NOMO-1 treated with DMSO at 0.1 percent for 48 hours (cell line): ENCODE measurements around the gene JUNB.
A peak's percentile ranks its signal among the peaks of the same experiment; 100 is the strongest.

Source experiments
- DNase-seq: peaks from one replicate; lab custom pipeline; 2025; ENCODE audit not compliant: unreplicated experiment; lab: John Stamatoyannopoulos, UW

Gene JUNB

DNA sequence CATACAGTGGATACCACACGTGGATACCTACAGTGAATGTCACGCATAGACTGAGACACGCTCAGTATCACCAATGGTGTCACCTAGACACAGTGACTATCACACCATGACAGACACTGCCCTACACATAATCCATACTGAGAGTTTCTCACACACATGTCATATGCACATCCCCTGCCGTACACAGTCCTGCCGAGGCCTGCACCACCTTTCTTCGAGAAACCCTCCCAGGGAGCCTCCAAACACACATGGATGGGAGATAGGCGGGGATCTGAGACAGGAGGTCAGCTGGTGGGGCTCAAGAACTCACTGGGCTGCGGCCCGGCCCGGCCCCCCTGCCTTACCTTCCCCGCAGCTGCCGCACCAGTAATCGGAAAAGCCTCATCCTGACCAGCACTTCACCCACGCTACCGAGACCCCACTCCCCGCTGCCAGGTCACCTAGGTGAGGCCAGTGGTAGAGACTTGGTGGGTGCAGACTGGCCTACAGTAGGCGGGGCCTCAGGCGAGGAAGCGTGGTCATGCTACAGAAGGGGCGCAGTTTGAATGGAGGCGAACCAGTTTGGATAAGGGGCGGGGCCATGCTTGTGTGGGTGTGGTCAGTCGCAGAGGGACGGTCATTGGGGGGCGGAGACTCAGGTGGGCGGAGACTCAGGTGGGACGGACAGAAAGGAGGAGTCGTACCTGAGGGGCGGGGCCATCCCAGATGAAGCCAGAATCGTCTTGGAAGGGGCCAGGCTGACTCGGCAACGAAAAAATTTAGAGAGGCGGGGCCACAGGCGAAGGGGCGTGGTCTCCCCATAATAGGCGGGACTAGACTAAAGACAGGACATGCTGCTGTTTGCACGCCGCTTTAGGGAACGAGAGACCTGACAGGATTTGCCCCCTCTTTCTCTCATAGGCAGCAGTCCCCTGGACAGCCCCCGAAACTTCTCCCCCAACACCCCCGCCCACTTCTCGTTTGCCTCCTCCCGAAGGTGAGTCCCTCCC lies 49.1 kb downstream of the JUNB start:
- DNase-seq, result peak; percentile 14

DNA sequence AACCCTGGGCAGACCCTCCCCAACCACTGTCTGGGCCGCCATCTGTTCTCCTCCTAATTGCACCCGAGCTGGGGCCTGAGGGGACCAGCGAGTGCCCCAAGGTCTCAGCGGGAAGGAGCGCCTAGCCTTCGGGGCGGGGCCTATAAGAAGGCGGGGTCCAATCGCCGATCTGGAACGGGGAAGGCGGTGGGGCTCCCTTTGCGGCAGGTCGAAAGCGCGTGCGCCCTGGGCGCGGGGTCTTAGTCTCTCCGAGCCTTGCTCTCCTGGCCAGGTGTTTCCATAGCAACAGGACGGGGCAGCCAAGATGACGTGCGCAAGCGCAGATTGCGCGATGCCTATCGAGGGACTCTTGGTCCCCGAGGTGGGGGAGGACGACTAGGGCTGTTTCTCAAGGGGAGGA lies 49.8 kb downstream of the JUNB start:
- no peak for DNase-seq

DNA sequence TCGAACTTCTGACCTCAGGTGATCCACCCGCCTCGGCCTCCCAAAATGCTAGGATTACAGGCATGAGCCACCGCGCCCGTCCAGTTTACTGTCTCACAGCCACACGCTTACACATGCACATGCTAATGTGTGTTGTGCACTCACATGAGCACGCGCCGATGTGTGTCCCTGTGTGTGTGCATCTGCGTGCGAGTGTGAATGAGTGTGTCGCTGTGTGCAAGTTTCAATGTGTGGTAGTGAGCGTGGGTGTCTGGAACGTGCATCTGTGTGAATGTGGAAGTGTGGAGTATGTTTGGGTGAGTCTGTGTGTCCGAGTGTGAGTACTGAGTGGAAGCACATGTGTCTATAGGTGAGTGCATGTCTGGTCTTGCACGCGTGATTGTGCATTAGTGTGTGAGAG lies 51.2 kb downstream of the JUNB start:
- no peak for DNase-seq
